ENCODE measurements around the gene BTNL9. TPM values are rescaled to one million over a fixed set of nuclear protein-coding genes. Genes with fewer than 3 reads are reported as not detected.

The BTNL9 gene
- total RNA-seq, 1 experiment from 2014 or later = not detected

DNA sequence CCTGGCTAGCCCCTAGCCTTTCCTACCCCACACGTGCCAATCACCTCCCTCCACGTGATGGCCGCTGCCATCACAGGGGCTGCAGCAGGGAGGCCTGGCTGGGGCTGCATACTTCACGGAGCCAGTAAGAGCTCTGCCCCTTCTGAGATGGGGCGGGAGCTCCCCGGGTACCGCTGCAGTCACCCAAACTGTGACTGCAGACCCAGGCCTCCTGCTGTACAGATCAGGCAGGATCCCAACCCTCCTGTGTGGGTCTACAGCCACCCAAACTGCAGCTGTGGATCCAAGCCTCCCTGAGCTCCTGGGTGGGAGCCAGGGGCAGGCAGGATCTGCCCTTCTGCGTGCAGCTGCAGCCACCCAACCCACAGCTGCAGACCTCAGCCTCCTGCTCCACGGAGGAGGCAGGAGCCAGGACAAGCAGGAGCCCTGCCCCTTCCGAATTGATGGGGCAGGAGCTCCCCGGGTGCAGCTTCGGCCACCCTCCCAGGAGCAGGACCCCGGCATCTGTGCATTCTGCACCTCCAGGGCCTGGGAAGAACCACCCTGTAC lies 3.2 kb upstream of the BTNL9 start:
- H3K9me3 ChIP-seq (ENCODE audit: low read depth, low read length, poor library complexity, severe bottlenecking) = no peaks in the 10 kb centered on the region
- no TSS peak for BruUV-seq (replicated peaks)
- intact Hi-C loops (cut with micrococcal nuclease; ENCODE audit: unreplicated experiment) = no loop called here
- H3K4me1 ChIP-seq (ENCODE audit: insufficient read depth, low read length, poor library complexity, severe bottlenecking) = no peaks in the 10 kb centered on the region
- ChIA-PET POLR2A (ENCODE audit: low non-redundant PET) (no interaction called here), CTCF (no interaction called here)
- peaks cover 28% of the 10 kb centered on the region for H3K27me3 ChIP-seq (replicated peaks; ENCODE audit: insufficient read depth, low read depth, low read length, poor library complexity)
- no peak for DNase-seq (ENCODE audit: low spot score)
- H3K36me3 ChIP-seq (ENCODE audit: insufficient read depth, low read length, poor library complexity, severe bottlenecking) = no peaks in the 10 kb centered on the region
- H3K4me3 ChIP-seq (ENCODE audit: low read depth, low read length, poor library complexity, severe bottlenecking) = no peak overlapping the region
- no peak for TF ChIP-seq EZH2 (IDR thresholded peaks at IDR 0.05; ENCODE audit: borderline replicate concordance, low read depth, low read length, poor library complexity, severe bottlenecking)
- TF ChIP-seq, protein P1, sequence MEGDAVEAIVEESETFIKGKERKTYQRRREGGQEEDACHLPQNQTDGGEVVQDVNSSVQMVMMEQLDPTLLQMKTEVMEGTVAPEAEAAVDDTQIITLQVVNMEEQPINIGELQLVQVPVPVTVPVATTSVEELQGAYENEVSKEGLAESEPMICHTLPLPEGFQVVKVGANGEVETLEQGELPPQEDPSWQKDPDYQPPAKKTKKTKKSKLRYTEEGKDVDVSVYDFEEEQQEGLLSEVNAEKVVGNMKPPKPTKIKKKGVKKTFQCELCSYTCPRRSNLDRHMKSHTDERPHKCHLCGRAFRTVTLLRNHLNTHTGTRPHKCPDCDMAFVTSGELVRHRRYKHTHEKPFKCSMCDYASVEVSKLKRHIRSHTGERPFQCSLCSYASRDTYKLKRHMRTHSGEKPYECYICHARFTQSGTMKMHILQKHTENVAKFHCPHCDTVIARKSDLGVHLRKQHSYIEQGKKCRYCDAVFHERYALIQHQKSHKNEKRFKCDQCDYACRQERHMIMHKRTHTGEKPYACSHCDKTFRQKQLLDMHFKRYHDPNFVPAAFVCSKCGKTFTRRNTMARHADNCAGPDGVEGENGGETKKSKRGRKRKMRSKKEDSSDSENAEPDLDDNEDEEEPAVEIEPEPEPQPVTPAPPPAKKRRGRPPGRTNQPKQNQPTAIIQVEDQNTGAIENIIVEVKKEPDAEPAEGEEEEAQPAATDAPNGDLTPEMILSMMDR (conservative IDR thresholded peaks at IDR 0.05; ENCODE audit: low read depth, low read length) = no peak
- no peak overlapping the region for H3K27ac ChIP-seq (ENCODE audit: low read depth, low read length, poor library complexity, severe bottlenecking)

- POLR2A ChIA-PET (ENCODE audit: low non-redundant PET) = no interaction called here
- H3K4me3 ChIP-seq (ENCODE audit: low read depth, low read length, poor library complexity, severe bottlenecking) = no peak overlapping the region
- TF ChIP-seq, protein P1 (conservative IDR thresholded peaks at IDR 0.05; ENCODE audit: low read depth, low read length) = no peak
- no peak for TF ChIP-seq EZH2 (IDR thresholded peaks at IDR 0.05; ENCODE audit: borderline replicate concordance, low read depth, low read length, poor library complexity, severe bottlenecking)
- peak; percentile 22 for DNase-seq (ENCODE audit: low spot score)
- no peaks in the 10 kb centered on the region for H3K36me3 ChIP-seq (ENCODE audit: insufficient read depth, low read length, poor library complexity, severe bottlenecking)
- H3K4me1 ChIP-seq (ENCODE audit: insufficient read depth, low read length, poor library complexity, severe bottlenecking) = no peaks in the 10 kb centered on the region
- intact Hi-C loops (cut with micrococcal nuclease; ENCODE audit: unreplicated experiment) = no loop called here
- H3K27ac ChIP-seq (ENCODE audit: low read depth, low read length, poor library complexity, severe bottlenecking) = no peak overlapping the region
- CTCF ChIA-PET = no interaction called here
- BruUV-seq (replicated peaks) = no TSS peak
- H3K27me3 ChIP-seq (replicated peaks; ENCODE audit: insufficient read depth, low read depth, low read length, poor library complexity) = peaks cover 34% of the 10 kb centered on the region
- H3K9me3 ChIP-seq (ENCODE audit: low read depth, low read length, poor library complexity, severe bottlenecking) = no peaks in the 10 kb centered on the region
Measured at GRCh38 chr5:181037365-181037861, 2.7 kb upstream of the BTNL9 start.

GRCh38 chr5:181039471-181039870 lies 595 bp upstream of the BTNL9 start:
- no peak for DNase-seq (ENCODE audit: low spot score)
- TF ChIP-seq EZH2 (IDR thresholded peaks at IDR 0.05; ENCODE audit: borderline replicate concordance, low read depth, low read length, poor library complexity, severe bottlenecking) = no peak
- TF ChIP-seq, protein P1 (conservative IDR thresholded peaks at IDR 0.05; ENCODE audit: low read depth, low read length) = no peak
- Histone ChIP-seq H3K9me3 (ENCODE audit: low read depth, low read length, poor library complexity, severe bottlenecking) (no peaks in the 10 kb centered on the region), H3K36me3 (ENCODE audit: insufficient read depth, low read length, poor library complexity, severe bottlenecking) (no peaks in the 10 kb centered on the region), H3K4me1 (ENCODE audit: insufficient read depth, low read length, poor library complexity, severe bottlenecking) (no peaks in the 10 kb centered on the region), H3K27ac (ENCODE audit: low read depth, low read length, poor library complexity, severe bottlenecking) (no peak overlapping the region), H3K4me3 (ENCODE audit: low read depth, low read length, poor library complexity, severe bottlenecking) (no peak overlapping the region), H3K27me3 (replicated peaks; ENCODE audit: insufficient read depth, low read depth, low read length, poor library complexity) (peaks cover 45% of the 10 kb centered on the region)
- POLR2A ChIA-PET (ENCODE audit: low non-redundant PET) = no interaction called here
- CTCF ChIA-PET = no interaction called here
- BruUV-seq (replicated peaks) = no TSS peak
- intact Hi-C loops (cut with micrococcal nuclease; ENCODE audit: unreplicated experiment) = no loop called here

All from A673 (cell line).